GM21528 (cell line): ENCODE results near the gene DCAF8L2.
"Not testable (repeated sequence)": the region's sequence is repeated elsewhere in the genome, so short reads cannot be mapped to it uniquely, and the experiment has no call there.

Experiments
- ATAC-seq: cut with Tn5 transposase; IDR thresholded peaks from one replicate; pipeline ENCODE4 v1.9.1; 2021; ENCODE audit warnings: mild to moderate bottlenecking, moderate library complexity; ENCODE audit not compliant: unreplicated experiment, low FRiP score

Gene DCAF8L2

DNA sequence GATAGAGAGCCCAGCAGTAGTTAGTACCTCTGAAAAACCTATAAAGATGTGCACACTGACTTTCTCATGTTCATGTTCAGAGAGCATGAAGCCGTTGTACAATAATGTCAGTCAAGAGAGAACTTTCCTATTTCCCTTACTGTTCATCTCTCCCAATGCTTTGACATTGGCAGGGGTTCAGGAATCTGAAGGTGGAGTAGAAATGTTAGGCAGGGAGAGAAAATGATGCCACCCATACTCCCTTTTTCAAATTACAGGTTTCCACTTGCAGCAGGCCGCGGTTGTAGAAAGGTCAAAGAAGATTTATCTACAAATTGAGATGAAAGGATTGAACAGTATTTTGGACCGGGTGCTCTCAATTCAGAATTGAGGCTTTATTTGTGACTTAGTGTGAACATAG, 84.3 kb downstream of the DCAF8L2 start:
- ATAC-seq: no peak

DNA sequence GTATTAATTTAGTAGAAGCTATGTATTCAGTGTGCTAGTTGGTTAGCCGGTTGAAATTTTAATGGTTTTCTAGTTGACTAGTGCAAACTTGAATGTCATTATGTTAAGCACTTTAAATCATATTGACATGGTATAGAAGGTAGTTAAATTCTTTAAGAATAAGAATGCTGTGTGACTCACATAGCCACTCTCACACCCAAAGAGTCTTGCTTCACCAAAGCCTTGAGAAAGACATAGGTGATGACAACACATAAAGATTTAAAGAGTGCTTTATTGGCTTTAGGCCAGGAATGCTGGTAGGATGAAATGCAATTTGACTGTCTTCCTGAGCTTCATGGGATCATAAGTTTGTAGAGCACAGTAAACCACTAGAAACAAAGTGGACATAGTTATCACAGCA, 85.3 kb downstream of the DCAF8L2 start:
- ATAC-seq: no peak

DNA sequence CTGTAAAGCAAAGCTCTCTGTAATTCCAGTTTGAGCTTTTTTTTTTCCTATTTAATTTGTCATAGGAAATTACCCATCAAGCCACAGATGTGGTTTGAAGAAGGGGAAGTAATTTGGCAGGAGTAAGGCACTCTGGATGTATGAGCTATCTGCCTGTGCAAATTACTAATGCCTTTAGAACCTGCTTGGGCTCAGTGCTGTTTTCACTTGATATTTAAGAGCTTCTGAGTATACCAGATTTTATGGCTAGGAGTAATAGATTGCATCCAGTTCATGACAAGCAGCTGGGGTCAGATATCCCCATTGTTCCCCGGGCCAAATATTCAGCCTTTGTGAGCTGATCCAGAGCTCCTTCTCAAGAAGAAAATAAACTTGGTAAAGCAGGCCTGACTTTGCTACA, 89.1 kb downstream of the DCAF8L2 start:
- ATAC-seq: no peak

DNA sequence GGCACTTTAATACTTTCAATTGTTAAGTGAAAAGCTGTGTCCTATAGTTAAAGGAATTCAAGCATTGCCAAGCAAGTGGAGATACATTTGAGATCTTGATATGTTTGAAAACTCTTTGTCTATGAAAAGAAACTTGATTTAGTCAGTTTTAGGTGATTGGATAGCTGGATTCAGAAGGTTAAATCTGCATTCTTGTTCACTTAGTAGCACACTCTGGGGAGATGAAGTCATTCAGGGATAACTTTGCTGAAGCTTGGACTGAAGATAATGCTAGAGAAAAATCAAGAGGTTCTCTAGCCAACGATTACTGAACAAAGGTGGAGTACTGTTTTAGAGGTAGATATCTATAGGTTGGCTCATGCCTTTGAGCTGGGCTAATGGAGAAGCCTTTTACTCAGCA, 90.6 kb downstream of the DCAF8L2 start:
- ATAC-seq: no peak

DNA sequence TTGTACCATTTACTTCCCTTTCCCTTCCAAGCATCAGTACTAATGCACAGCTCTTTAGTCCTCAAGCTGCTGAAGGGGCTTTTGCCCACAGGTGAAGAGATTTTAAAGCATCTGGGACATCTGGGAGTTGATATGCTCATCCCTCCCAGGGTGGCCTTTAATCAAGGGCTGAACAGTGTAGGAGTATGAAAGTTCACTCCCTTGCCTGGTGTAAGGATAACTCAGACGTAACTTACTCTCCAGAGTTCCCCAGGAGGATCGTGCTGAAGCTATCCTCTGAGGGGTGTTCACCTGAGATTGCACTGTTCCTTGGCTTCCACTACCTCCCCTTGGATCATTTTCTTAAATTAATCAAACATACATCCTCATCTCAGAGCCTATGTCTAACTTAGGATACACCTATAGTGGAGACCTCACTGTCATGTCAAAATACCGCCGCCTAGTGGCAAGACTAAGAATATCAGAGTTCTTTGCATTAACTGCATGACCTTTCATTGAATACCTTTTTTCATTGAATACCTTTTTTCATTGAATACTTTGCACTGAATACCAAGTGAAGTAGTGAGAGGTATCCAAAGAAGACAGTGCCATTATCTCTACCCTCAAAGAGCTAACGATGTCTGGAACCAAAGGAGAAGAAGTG, 93.5 kb downstream of the DCAF8L2 start:
- ATAC-seq: not testable (repeated sequence)

DNA sequence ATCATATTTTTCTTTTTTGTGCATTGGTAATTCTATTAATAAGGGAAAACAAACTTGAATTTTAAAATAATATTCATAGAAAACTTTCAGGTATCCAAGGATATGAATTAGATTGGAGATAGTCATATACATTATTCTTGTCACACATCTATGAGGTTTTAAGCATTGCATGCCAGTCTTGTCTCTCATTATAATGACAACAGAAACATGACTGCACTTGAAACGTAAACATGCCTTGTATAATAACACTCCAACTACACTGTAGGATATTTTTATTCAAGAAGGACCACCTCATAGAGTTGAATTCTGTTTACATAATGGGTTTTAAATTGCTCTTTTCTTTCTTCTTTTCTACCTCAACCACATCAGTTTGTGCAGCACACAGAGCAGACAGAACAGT, 104.5 kb downstream of the DCAF8L2 start:
- no peak for ATAC-seq

DNA sequence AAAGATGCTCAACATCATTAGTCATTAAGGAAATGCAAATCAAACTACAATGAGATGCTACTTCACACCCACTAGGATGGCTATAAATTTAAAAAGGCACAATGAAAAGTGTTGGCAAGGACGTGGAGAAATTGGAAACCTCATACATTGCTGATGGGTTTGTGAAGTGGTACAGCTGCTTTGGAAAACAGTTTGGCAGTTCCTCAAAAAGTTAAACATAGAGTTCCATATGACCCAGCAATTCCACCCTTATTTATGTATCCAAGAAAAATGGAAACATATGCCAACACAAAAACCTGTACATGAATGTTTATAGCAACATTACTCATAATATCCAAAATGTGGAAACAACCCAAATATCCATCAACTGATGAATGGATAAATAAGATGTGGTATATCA, 116.4 kb downstream of the DCAF8L2 start:
- ATAC-seq: no peak

DNA sequence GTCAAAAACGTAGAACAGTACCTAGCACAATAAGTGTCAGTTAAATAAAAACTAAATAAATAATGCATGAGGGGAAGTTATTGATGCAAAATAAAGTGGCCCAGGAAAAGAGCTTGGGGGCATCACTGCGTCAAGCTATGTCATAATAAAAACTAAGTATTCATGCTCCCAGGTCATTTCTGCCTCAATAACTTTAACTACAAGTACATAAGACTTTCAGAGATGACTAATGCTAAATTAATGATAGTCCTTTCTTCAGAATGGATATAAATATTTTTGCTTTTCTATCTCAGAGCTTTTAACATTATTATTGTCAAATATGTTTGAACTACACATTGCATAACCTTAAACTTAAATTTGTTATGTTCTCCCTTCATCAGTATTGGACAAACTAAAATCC, 125.5 kb downstream of the DCAF8L2 start:
- no peak for ATAC-seq

DNA sequence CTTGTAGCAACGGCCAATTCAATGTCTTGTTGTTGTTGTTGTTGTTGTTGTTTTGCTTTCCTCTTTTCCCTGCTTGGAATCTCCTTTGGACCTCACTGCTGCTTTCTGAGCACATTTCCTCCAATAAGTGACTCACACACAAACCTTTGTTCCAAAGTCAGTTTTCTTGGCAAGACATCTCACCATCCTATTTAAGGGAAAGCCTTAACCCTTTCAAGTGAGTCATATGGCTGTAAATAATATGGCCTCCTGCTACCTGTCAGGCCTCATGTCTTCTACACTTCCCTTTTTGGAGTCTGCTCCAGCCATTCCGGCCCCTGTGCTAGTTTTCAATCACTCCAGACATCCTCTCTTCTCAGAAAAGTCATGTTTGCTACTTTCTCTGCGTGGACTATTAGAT, 138.1 kb downstream of the DCAF8L2 start:
- no peak for ATAC-seq

DNA sequence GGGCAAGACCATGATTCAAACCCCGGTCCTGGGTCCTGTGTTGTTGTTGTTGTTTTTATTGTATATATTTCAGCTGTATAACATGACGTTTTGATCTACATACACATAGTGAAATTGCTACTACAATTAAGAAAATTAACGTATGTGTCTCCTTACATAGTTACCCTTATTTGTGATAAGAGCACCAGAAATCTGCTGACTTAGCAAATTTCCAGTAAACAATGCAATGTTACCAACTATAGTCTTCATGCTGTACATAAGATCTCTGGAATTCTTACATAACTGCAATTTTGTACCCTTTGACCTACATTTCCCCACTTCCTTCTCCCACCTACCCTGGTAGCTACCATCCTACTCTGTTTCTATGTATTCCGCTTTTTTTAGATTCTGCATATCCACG, 141.8 kb downstream of the DCAF8L2 start:
- no peak for ATAC-seq

DNA sequence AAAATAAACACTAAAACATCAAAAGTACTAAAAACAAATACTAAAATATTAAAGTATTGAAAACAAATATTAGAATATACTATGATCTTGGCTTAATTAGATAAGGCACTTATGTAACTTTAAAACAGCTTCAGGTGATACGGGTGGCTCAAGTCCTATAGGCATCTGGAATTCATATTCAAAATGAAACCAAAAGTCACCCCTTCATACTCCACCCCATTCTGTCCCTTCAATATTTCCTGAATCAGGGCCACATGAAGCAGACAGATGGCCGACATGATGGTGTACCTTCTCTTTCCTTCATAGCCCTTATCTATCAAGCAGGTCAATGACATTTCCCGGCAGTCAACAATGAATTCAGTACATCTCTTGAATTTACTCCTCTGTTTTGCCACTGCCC, 145.8 kb downstream of the DCAF8L2 start:
- no peak for ATAC-seq

DNA sequence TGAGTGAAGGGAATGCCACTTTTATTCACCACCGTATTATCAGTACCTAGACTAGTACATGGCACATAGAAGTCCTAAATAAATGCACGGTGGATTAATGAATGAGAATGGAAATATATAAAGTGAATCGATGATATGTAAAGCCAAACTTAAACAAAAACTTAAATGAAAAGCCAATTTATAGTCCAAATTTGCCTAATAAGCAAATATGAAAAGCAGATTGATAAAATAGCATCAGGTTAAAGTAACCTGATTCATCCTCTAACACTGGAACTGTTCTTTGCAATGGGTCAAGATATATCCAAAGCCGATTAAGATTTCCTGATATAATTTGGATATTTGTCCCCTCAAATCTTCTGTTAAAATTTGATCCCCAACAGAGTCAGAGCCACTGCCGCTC, 150.8 kb downstream of the DCAF8L2 start:
- ATAC-seq: no peak

DNA sequence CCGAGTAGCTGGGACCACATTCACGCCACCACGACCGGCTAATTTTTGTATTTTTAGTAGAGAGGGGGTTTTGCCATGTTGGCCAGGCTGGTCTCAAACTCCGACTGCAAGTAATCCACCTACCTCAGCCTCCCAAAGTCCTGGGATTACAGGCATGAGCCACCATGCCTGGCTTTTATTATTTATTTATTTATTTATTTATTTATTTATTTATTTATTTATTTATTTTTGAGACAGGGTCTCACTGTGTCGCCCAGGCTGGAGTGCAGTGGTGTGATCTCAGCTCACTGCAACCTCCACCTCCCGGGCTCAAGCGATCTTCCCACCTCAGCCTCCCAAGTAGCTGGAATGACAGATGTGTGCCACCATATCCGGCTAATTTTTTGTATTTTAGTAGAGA, 153.4 kb downstream of the DCAF8L2 start:
- not testable (repeated sequence) for ATAC-seq

DNA sequence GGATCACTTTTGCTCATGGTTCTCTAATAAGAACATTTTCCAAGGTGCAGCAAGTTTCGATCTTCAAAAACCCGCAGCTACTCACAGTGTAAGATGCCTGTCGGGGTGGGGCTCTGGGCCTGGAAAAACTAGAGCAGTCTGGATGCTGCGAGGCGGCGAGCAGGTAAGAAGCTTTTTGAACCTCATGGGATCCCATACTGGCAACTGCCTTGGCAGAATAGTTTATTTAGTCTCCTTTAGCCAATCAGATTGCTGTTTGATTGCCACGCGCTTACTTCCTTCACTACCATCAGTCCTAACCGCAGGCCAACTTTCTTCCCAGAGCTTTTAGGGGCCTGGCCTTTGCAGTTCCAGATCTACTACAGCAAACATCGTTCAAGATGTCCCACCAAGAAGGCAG, 156.4 kb downstream of the DCAF8L2 start:
- ATAC-seq: no peak

DNA sequence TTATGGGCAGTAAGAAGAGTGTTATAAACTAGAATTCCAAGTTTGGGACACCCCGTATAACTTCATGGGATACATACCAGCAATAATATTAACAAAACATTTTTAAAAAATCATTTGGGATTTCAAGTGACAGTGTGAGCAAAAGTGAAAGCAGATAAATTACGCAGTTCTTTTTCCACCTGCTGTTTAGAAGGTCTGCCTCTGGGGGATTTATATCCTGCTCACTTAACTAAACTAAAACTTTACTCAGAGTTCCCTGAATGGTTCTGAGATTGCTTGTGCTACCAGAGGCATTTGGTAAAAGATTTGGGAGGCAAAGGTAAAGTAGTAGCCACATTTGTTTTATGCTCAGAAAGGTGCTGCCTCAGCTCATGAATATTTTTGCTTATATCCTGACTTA, 160.2 kb downstream of the DCAF8L2 start:
- not testable (repeated sequence) for ATAC-seq

DNA sequence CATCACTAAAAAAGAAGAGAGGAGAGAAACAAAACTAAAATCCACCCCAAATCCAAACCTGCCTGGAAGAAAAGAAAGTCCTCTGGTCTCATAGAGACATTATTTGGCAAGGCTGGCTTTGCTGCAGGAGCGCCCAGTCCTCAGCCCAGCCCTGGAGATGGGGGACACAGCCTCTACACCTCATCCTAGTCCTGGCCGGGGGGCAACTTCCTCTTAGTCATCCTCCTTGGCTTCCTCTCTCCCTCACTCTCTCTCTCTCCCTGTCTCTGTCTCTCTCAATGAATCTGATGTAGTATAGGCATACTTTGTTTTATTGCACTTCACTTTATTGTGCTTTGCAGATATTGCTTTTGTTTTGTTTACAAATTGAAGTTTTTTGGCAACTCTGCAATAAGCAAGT, 161.8 kb downstream of the DCAF8L2 start:
- ATAC-seq: no peak

DNA sequence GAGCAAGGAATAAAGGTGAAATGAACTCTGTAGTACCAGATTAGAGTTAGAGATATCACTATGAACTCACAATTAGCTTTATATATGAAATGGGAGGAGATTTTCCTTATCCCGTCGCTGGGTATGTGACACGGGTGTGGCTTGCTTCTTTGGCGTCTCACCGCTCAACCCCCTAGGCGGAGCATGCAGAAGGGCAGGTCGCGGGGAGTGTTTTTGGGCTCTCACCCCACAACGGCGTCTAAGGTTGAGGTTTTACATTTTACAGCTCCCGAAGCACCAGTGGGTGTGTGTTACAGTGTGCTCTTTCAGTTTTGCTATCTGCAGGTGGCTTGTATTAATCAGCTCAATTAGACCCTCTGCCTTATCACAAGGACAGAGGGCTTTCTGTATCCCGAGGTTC, 175.6 kb downstream of the DCAF8L2 start:
- ATAC-seq: no peak

DNA sequence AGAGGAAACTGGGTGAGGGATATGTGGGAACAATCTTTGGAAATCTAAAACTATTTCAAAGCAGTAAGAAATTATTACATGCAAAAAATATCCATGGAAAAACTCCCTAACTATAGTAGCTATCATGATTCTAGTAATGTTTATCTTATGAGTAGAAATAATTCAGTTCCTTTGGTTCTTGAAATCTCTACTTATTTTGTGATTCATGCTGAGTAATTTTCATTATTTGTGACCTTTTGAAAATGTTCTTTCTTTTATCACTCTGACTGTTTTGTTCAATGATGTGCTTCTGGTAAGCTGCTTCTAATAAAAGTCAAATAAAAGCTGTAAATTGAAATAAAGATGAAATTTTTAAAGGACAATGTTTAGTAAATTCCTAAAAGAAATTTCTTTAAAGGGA, 177.2 kb downstream of the DCAF8L2 start:
- ATAC-seq: no peak

DNA sequence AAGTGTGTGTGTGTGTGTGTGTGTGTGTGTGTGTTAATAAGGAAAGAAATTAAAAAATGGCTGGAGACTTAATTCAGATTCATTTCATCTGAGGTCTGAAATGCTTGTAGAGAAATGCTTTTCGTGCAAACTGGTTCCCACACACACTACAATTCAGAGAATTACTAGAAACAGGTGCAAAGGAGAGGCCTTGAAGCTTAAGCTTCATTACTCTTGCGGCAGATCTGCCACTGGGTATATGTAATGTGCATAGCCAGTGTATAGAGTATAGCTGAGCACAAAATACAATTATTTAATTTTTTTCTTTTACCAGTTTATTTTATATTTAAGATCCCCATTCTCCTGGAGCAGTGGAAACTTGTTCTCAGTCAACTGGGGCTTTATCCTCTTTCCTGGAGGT, 185.8 kb downstream of the DCAF8L2 start:
- ATAC-seq: no peak

DNA sequence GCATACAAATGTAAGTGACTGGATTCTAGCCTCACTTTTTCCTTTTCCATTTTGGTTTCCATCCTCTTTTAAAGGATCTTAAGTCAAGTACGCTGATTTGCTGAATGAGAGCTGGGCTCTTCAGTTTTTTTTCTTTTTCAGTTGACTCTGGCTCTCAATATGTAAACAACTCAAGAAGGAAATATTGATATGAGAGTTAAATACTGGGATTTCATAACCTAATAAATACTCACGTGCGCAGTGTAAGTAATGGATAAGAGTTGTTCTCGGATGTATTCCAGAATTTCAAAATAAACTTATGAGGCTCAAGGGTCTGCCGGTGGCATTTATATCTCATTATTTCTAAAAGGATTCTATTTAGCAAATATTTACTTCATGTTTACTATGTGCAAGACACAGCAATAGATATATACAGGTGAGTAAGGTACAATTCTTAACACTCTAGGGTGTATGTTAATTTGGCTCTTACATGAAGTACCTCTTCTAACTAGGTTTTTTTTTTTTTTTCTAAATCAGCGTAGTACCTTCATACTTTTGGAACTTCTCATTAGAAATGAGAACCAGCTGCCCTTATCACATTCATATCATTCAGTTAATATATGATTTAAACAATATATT, 206.6 kb downstream of the DCAF8L2 start:
- ATAC-seq: no peak

DNA sequence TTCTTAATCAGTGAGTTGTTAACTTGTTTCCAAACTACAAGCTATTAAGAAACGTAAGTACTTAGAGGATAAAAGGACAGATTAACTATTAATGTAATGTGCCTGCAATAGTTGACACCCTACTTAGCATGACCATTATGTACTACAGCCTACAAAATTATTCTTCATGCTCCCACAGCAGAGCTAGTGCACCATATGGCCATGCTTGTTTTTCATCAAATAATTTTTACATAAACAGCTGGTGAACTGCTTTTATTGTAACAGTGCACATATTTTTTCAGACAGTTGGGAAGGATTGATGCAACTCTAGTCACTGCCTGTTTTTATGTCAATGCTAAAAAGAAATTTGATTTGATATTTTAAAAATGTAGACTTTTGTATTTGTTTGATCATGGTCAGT, 207.4 kb downstream of the DCAF8L2 start:
- ATAC-seq: no peak
